ENCODE results near the gene CFAP43.

CFAP43 gene

GRCh38 chr10:104099941-104100340 is 132.2 kb downstream of the CFAP43 start:
- TF ChIP-seq CTCF (IDR thresholded peaks at IDR 0.05; ENCODE audit: low read depth, low read length, missing control alignments): no peak
- DNase-seq (ENCODE audit: low read depth): no peak
- H3K4me3 ChIP-seq (ENCODE audit: low read depth, low read length): no peak overlapping the region

- H3K4me3 ChIP-seq (ENCODE audit: low read depth, low read length): no peak overlapping the region
- TF ChIP-seq CTCF (IDR thresholded peaks at IDR 0.05; ENCODE audit: low read depth, low read length, missing control alignments): no peak
- DNase-seq (ENCODE audit: low read depth): no peak
These were observed 132.9 kb downstream of the CFAP43 start for GRCh38 chr10:104099269-104099668.

- H3K4me3 ChIP-seq (ENCODE audit: low read depth, low read length): no peak overlapping the region
- no peak for DNase-seq (ENCODE audit: low read depth)
- no peak for TF ChIP-seq CTCF (IDR thresholded peaks at IDR 0.05; ENCODE audit: low read depth, low read length, missing control alignments)
These were observed 133.7 kb downstream of the CFAP43 start for GRCh38 chr10:104098358-104098925.

- no peak overlapping the region for H3K4me3 ChIP-seq (ENCODE audit: low read depth, low read length)
- DNase-seq (ENCODE audit: low read depth): no peak
- TF ChIP-seq CTCF (IDR thresholded peaks at IDR 0.05; ENCODE audit: low read depth, low read length, missing control alignments): no peak
These were observed 135.5 kb downstream of the CFAP43 start for GRCh38 chr10:104096692-104097091.

GRCh38 chr10:104092749-104093148 is 139.4 kb downstream of the CFAP43 start:
- DNase-seq (ENCODE audit: low read depth): no peak
- H3K4me3 ChIP-seq (ENCODE audit: low read depth, low read length): no peak overlapping the region
- TF ChIP-seq CTCF (IDR thresholded peaks at IDR 0.05; ENCODE audit: low read depth, low read length, missing control alignments): no peak

GRCh38 chr10:104090611-104091010 is 141.6 kb downstream of the CFAP43 start:
- no peak overlapping the region for H3K4me3 ChIP-seq (ENCODE audit: low read depth, low read length)
- TF ChIP-seq CTCF (IDR thresholded peaks at IDR 0.05; ENCODE audit: low read depth, low read length, missing control alignments): no peak
- no peak for DNase-seq (ENCODE audit: low read depth)

GRCh38 chr10:104089621-104090020 is 142.5 kb downstream of the CFAP43 start:
- no peak for TF ChIP-seq CTCF (IDR thresholded peaks at IDR 0.05; ENCODE audit: low read depth, low read length, missing control alignments)
- H3K4me3 ChIP-seq (ENCODE audit: low read depth, low read length): no peak overlapping the region
- DNase-seq (ENCODE audit: low read depth): no peak
